ENCODE results near the gene MBIP.

Gene MBIP

GRCh38 chr14:36268121-36268520, 52.3 kb downstream of the MBIP start:
- in situ Hi-C loops (cut with HindIII; ENCODE audit: low sequenced_read_pairs): no loop called here

DNA sequence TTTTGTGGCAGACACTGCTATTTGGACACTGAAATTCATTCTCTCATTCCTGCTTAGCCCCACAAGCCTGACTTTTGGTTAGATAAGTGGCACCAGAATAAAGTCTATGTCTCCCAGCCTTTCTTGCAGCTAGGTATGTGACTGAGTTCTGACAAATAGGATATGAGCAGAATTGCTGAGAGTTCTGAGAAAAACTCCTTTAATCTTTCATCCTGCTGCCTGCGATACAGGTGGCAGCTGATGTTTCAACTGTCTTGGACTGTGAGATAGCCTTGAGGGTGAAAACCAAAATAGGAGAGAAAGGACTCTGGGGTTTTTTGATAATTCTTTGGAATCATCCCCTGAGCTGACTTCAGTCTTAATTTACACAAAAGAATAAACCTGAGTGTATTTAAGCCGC, 55.8 kb downstream of the MBIP start:
- in situ Hi-C loops (cut with HindIII; ENCODE audit: low sequenced_read_pairs): no loop called here

- in situ Hi-C loops (cut with HindIII; ENCODE audit: low sequenced_read_pairs): no loop called here
Measured at GRCh38 chr14:36264107-36264506, 56.3 kb downstream of the MBIP start.

DNA sequence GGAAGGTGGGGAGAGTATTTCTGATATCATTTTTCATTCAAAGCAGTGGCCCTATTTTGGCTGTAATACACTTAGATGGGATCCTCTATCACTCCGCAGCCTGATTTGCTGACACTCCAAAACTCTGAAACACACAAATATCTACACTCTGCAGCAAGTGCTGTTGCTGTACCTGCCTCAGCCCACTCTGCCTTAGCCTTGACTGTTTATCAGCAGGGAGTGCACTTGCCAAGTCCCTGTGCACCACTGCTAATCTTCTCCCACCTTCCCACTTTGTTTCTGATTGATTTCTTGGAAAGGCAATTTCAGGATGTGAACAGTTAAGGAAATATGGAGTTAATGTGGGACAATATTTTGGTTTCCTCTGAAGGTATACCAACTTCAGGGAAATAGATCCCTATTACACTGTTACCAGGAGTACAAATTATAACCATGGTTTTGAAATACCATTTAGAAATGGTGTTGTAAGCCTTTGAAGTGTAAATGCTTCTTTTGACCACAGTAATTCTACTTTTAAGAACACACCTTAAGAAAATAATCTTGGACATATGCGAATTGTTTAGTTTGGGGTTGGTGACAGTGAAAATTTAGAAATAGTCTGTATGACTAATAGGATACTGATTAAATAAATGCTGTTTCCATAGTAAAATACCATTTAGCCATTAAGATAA, 59.3 kb downstream of the MBIP start:
- in situ Hi-C loops (cut with HindIII; ENCODE audit: low sequenced_read_pairs): no loop called here

DNA sequence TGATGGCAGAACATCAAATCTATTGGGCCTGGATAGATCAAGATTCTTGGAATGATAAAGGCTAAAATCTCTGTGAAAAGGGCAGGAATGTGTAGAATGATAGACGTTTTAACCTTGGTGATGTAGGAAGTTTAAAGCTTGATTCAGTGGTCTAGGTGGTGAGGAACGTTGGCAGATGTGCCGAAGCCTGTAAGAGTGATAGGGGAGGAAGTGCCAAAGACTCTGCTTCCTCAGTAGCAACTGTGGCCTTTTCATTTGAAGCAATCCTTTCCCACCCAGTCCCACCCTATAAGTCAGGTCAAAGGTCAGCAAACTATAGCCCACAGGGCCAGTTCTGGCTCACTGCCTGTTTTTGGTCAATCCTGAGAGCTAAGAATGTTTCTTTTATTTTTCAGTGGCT, 62.2 kb downstream of the MBIP start:
- in situ Hi-C loops (cut with HindIII; ENCODE audit: low sequenced_read_pairs): loop anchor here (5.0 kb wide), 1 partner anchor 49 kb away; no protein-coding TSS in a partner anchor

- in situ Hi-C loops (cut with HindIII; ENCODE audit: low sequenced_read_pairs): loop anchor here (5.0 kb wide), 1 partner anchor 51 kb away; no protein-coding TSS in a partner anchor
Measured at GRCh38 chr14:36256126-36256801, 64.2 kb downstream of the MBIP start.

GRCh38 chr14:36254020-36254624, 66.3 kb downstream of the MBIP start:
- in situ Hi-C loops (cut with HindIII; ENCODE audit: low sequenced_read_pairs): no loop called here

Data from DLD1 (cell line).